Panc1 (cell line): ENCODE measurements around the gene HOXA9. TPM values are rescaled to one million over a fixed set of nuclear protein-coding genes. Genes with fewer than 3 reads are reported as not detected.

ENCODE experiments used
- ATAC-seq: fragments of 200-7000 bp; cut with Tn5 transposase; 2 replicates; pipeline ENCODE4 v1.9.1; 2020; ENCODE audit warnings: mild to moderate bottlenecking, moderate library complexity
- BruUV-seq: library from RNA; stranded (reverse); fragments of 400-500 nt; replicated peaks from 2 replicates; lab custom pipeline; 2021; lab: Mats Ljungman, UMichigan
- CTCF ChIA-PET: fragments of 300-600 bp; sonication (Branson Sonifier 250); formaldehyde crosslinking; loops from one replicate; lab custom pipeline; 2022; ENCODE audit warnings: antibody characterized with exemption; lab: Charles Lee
- POLR2A ChIA-PET: fragments of 300-600 bp; sonication (Branson Sonifier 250); formaldehyde crosslinking; loops from one replicate; lab custom pipeline; 2022; ENCODE audit warnings: antibody characterized with exemption; lab: Charles Lee
- DNase-seq: peaks from one replicate; pipeline ENCODE4 v3.0.0-alpha.2; 2010; ENCODE audit warnings: low read depth, low spot score
- H3K27ac ChIP-seq: 2 replicates; pipeline ENCODE4 v1.5.1; 2011; ENCODE audit warnings: mild to moderate bottlenecking, low read length, inconsistent platforms
- H3K27me3 ChIP-seq: fragments of 200-500 bp; sonication (Bioruptor generic); 2 replicates; pipeline ENCODE4 v1.6.0; 2014; ENCODE audit warnings: low read length, inconsistent platforms; ENCODE audit not compliant: control insufficient read depth, insufficient read depth
- H3K36me3 ChIP-seq: fragments of 200-500 bp; sonication (Bioruptor generic); 2 replicates; pipeline ENCODE4 v1.5.1; 2014; ENCODE audit warnings: inconsistent platforms, mild to moderate bottlenecking, low read length, moderate library complexity; ENCODE audit not compliant: control insufficient read depth, insufficient read depth
- H3K4me1 ChIP-seq: 2 replicates; pipeline ENCODE4 v1.5.1; 2011; ENCODE audit warnings: inconsistent platforms, mild to moderate bottlenecking, low read length, moderate library complexity; ENCODE audit not compliant: control insufficient read depth, insufficient read depth
- H3K4me3 ChIP-seq, 2 experiments: 2 replicates each; pipeline ENCODE4 v1.5.1; 2011 to 2012; ENCODE audit warnings: low read depth in 2 of 2, low read length in 2 of 2, mild to moderate bottlenecking in 2 of 2, inconsistent platforms in 1 of 2, moderate library complexity in 1 of 2
- H3K9me3 ChIP-seq: fragments of 200-500 bp; sonication (Bioruptor generic); 2 replicates; pipeline ENCODE4 v1.5.1; 2014; ENCODE audit warnings: low read depth, mild to moderate bottlenecking, inconsistent platforms, low read length, moderate library complexity; ENCODE audit not compliant: control insufficient read depth, insufficient read depth
- POLR2AphosphoS5 ChIP-seq: IDR thresholded peaks from 2 replicates; pipeline ENCODE4 v1.6.1; 2012; ENCODE audit warnings: mild to moderate bottlenecking, low read depth, low read length, moderate library complexity
- SIN3A ChIP-seq: IDR thresholded peaks from 2 replicates; pipeline ENCODE4 v1.6.1; 2012; ENCODE audit warnings: low read depth, mild to moderate bottlenecking, low read length, moderate library complexity, borderline replicate concordance; ENCODE audit not compliant: insufficient read depth
- TCF7L2 ChIP-seq: IDR thresholded peaks from 2 replicates; pipeline ENCODE4 v1.6.1; 2011; ENCODE audit warnings: mild to moderate bottlenecking, low read depth, low read length, inconsistent platforms
- in situ Hi-C: cut with HindIII; loops from 2 replicates; pipeline ENCODE4 v1.10.0; 2016; ENCODE audit warnings: low sequenced_read_pairs, low pct_unique_long_range_greater_than_20kb
- intact Hi-C: fragments of 100-400 bp; cut with micrococcal nuclease; formaldehyde crosslinking; loops from one replicate; pipeline ENCODE4 v1.10.0; 2022; ENCODE audit not compliant: unreplicated experiment
- total RNA-seq: library from RNA; stranded (reverse); gene quantifications from one replicate; pipeline ENCODE4 v1.2.1, GENCODE V29; 2021; ENCODE audit not compliant: unreplicated experiment
- TF ChIP-seq, protein P1 (sequence below): fragments of 450-650 bp; IDR thresholded peaks from 2 replicates; pipeline ENCODE4 v1.5.1; 2017; ENCODE audit warnings: mild to moderate bottlenecking
- TF ChIP-seq, protein P2 (sequence below), 2 experiments: IDR thresholded peaks; 2 replicates each; pipeline ENCODE4 v1.6.1; 2011 to 2012; ENCODE audit warnings: low read depth in 2 of 2, control low read depth in 1 of 2, low read length in 1 of 2, mild to moderate bottlenecking in 1 of 2, moderate library complexity in 1 of 2; ENCODE audit not compliant: insufficient read depth in 1 of 2

The HOXA9 gene
- total RNA-seq, 1 experiment from 2014 or later = not detected

DNA sequence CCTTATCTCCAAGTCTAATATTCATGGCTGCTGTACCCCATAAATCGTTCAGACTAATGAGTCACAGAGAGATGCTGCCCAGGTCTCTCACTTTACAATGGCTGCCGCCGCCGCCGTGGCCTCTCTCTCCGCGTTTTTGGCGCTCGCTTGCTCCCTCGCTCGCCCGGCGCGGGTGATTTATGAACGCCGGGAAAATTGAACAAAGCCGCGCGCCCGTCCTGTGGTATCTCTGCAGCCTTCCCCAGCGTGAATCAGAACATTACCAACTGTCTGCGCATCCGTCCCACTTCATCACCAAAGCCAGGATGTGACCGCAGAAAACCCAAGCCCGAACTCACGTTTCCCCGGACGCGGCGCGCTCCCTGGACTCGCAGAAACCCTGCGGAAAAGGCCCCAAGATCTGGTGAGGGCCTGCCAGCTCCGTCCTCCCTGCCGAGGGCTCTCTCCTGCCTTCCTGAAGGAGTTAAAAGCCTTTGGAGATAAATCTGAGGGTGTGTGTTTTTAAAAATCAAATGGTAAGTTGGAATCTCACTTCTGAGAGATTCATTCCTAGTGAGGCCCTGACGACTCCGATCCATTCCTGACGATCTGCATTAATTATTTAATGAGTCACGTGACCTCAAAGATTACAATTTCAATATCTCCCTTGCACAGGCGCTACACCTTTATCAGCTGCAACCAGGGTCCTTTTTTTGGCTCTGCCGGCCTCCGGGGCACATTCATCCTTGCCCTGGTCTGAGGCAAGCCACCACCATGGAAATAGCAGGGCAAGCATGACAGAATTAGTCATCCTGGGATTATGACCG lies 41.0 kb downstream of the HOXA9 start:
- H3K27me3 ChIP-seq = no peaks in the 10 kb centered on the region
- DNase-seq = no peak
- H3K4me3 ChIP-seq = no peak overlapping the region
- ATAC-seq = no peak
- peaks cover 78% of the 10 kb centered on the region for H3K4me1 ChIP-seq
- no peaks in the 10 kb centered on the region for H3K9me3 ChIP-seq
- TF ChIP-seq POLR2AphosphoS5 = no peak
- BruUV-seq = no TSS peak
- in situ Hi-C loops = no loop called here
- H3K36me3 ChIP-seq = no peaks in the 10 kb centered on the region
- ChIA-PET CTCF (no interaction called here), POLR2A (no interaction called here)
- intact Hi-C loops = no loop called here
- H3K27ac ChIP-seq = peak overlapping the region; percentile 99

DNA sequence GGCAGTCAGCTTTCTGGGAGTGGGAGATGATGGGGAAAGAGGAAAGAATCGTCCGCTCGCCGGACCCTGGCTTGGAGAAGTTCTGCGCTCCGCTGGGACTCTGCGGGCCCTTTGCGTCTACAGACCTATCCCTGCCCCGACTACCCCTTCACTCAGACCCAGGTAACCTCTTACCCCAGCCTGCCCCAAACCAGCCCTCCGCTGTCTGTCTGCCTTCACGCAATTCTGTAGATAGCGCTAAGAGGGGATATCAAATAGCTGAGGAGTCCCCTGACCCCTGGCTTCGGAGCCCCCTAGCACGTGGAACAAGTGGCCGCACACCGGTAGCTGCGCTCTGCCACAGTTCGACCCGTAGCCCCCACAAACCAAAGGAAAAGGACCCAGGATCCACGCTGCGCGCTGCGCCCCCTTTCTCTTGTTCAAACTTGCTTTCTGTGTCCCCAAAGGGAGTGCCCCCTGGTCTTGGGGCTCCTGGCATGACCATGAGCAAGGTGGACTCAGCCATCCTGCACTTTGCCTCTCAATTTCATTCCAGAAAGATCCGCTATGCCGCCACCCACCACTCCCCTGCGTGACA lies 41.8 kb downstream of the HOXA9 start:
- peak overlapping the region; percentile 51 to 67; a peak in 3 of 4 replicates for H3K4me3 ChIP-seq
- no peaks in the 10 kb centered on the region for H3K27me3 ChIP-seq
- intact Hi-C loops (no loop called here), in situ Hi-C loops (no loop called here)
- no peaks in the 10 kb centered on the region for H3K36me3 ChIP-seq
- ChIA-PET CTCF (no interaction called here), POLR2A (no interaction called here)
- BruUV-seq = no TSS peak
- H3K4me1 ChIP-seq = peaks cover 85% of the 10 kb centered on the region
- peak overlapping the region; percentile 99 for H3K27ac ChIP-seq
- H3K9me3 ChIP-seq = no peaks in the 10 kb centered on the region
- ATAC-seq (no peak), DNase-seq (no peak)
- TF ChIP-seq SIN3A (no peak), TCF7L2 (no peak), POLR2AphosphoS5 (no peak)
- TF ChIP-seq, protein P1, sequence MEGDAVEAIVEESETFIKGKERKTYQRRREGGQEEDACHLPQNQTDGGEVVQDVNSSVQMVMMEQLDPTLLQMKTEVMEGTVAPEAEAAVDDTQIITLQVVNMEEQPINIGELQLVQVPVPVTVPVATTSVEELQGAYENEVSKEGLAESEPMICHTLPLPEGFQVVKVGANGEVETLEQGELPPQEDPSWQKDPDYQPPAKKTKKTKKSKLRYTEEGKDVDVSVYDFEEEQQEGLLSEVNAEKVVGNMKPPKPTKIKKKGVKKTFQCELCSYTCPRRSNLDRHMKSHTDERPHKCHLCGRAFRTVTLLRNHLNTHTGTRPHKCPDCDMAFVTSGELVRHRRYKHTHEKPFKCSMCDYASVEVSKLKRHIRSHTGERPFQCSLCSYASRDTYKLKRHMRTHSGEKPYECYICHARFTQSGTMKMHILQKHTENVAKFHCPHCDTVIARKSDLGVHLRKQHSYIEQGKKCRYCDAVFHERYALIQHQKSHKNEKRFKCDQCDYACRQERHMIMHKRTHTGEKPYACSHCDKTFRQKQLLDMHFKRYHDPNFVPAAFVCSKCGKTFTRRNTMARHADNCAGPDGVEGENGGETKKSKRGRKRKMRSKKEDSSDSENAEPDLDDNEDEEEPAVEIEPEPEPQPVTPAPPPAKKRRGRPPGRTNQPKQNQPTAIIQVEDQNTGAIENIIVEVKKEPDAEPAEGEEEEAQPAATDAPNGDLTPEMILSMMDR = no peak
- TF ChIP-seq, protein P2, sequence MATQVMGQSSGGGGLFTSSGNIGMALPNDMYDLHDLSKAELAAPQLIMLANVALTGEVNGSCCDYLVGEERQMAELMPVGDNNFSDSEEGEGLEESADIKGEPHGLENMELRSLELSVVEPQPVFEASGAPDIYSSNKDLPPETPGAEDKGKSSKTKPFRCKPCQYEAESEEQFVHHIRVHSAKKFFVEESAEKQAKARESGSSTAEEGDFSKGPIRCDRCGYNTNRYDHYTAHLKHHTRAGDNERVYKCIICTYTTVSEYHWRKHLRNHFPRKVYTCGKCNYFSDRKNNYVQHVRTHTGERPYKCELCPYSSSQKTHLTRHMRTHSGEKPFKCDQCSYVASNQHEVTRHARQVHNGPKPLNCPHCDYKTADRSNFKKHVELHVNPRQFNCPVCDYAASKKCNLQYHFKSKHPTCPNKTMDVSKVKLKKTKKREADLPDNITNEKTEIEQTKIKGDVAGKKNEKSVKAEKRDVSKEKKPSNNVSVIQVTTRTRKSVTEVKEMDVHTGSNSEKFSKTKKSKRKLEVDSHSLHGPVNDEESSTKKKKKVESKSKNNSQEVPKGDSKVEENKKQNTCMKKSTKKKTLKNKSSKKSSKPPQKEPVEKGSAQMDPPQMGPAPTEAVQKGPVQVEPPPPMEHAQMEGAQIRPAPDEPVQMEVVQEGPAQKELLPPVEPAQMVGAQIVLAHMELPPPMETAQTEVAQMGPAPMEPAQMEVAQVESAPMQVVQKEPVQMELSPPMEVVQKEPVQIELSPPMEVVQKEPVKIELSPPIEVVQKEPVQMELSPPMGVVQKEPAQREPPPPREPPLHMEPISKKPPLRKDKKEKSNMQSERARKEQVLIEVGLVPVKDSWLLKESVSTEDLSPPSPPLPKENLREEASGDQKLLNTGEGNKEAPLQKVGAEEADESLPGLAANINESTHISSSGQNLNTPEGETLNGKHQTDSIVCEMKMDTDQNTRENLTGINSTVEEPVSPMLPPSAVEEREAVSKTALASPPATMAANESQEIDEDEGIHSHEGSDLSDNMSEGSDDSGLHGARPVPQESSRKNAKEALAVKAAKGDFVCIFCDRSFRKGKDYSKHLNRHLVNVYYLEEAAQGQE (IDR thresholded peaks at IDR 0.05; ENCODE audit: insufficient read depth in 1 of 2, low read depth in 2 of 2, low read length in 1 of 2) = no peak

DNA sequence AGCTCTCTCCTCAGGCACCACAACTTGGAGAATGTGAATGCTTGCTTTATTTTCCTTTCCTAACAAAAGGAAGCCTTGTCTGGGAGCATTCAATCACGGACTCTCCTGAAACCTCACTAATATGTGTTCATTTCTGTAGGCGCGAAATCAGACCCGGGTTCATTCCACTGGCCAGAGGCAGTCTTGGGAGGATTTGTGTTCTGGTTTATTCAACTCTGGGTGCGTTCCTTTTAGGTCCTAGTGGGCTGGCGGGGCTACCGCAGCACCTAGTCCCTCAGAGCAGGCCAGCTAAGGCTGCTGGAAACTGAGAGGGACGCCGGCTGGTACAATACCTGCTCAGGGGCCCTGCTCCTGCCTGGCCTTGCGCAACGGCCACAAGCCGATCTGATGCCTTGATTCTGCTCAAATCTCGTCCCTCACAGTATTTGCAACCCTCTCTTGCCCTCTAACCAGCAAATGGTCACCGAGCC lies 42.3 kb downstream of the HOXA9 start:
- ATAC-seq (peak; percentile 36), DNase-seq (no peak)
- Histone ChIP-seq H3K4me1 (peaks cover 85% of the 10 kb centered on the region), H3K27ac (peak overlapping the region; percentile 99), H3K4me3 (peak overlapping the region; percentile 51 to 67), H3K27me3 (no peaks in the 10 kb centered on the region), H3K36me3 (no peaks in the 10 kb centered on the region), H3K9me3 (no peaks in the 10 kb centered on the region)
- in situ Hi-C loops = no loop called here
- ChIA-PET POLR2A (interaction anchor here (0.6 kb wide), 1 partner anchor 264 kb away, joined by 3 read pairs; no protein-coding TSS in a partner anchor), CTCF (no interaction called here)
- BruUV-seq = no TSS peak
- TF ChIP-seq, protein P2 (IDR thresholded peaks at IDR 0.05; ENCODE audit: insufficient read depth in 1 of 2, low read depth in 2 of 2, low read length in 1 of 2) = no peak
- TF ChIP-seq POLR2AphosphoS5 (no peak), SIN3A (no peak), TCF7L2 (no peak)
- TF ChIP-seq, protein P1 = no peak
- intact Hi-C loops = no loop called here
